ENCODE measurements around the gene PPFIBP2. TPM values are rescaled to one million over a fixed set of nuclear protein-coding genes. Genes with fewer than 3 reads are reported as not detected.

Gene PPFIBP2
- total RNA-seq = 72.6 and 74.1 TPM in 2 replicates
- long read RNA-seq, transcript PPFIBP2-201 (24 exons, 3,557 nt) = major isoform, 10 of 166 reads
- long read RNA-seq, partial matches to known transcripts = 41 of 166 reads
- long read RNA-seq, other reads (novel, unspliced or antisense) = 115 of 166 reads

DNA sequence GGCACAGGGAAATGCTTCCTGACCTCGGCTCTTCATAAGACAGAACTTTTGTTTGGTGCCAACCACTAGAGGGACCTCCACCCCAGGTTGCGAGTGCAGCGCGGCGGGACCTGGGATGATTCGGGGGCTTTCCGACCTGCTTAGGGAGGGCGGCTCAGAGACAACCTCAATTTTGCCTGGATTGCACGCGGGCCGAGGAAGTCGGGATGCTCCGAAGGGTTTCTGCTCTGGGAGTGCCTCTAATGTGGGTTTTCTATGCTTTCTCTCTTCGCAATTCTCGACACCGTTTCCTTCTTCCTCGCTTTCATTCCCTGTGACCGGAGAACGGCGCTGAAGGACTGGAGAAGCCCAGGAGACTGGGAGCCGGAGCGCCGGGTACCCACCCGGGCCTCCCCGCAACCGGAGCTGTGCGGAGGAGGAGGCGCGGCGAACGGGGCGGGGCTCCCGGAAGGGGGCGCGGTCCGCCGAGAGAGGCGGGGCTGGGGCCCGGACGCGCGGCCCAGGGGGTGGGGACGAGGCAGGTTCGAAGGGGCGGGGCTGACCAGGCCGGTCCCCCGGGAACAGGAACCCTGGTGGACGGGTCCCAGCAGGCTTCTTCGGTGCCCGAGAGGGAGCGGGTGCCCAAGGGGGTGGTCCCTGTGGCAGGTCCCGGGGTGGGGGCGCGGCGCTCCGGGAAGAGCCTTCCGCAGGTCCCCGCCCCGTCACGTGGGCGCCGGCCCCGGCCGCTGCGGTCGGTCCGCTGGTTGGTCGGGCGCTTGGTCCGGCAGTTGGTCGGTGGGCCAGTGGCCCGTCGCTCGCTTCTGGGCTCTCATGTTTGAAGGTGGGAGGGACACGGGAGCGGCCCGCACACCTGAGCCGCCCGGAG is at the start of gene PPFIBP2:
PPFIBP2 (plus strand) TSS at position 766 of the 865 bp plus-strand sequence. CDS start 35,477 bp downstream, outside the sequence.
- H3K27ac Mint-ChIP-seq (ENCODE audit: unreplicated experiment) = peak within 1 kb of the TSS; percentile 83
- H3K4me3 Mint-ChIP-seq (ENCODE audit: unreplicated experiment) = peak within 1 kb of the TSS; percentile 88
- peaks cover 3% of the 10 kb centered on the region for H3K36me3 Mint-ChIP-seq (ENCODE audit: unreplicated experiment)
- no peaks in the 10 kb centered on the region for H3K9me3 Mint-ChIP-seq (ENCODE audit: unreplicated experiment)
- H3K4me1 Mint-ChIP-seq (ENCODE audit: unreplicated experiment) = peaks cover 28% of the 10 kb centered on the region
- TF ChIP-seq, protein P1, sequence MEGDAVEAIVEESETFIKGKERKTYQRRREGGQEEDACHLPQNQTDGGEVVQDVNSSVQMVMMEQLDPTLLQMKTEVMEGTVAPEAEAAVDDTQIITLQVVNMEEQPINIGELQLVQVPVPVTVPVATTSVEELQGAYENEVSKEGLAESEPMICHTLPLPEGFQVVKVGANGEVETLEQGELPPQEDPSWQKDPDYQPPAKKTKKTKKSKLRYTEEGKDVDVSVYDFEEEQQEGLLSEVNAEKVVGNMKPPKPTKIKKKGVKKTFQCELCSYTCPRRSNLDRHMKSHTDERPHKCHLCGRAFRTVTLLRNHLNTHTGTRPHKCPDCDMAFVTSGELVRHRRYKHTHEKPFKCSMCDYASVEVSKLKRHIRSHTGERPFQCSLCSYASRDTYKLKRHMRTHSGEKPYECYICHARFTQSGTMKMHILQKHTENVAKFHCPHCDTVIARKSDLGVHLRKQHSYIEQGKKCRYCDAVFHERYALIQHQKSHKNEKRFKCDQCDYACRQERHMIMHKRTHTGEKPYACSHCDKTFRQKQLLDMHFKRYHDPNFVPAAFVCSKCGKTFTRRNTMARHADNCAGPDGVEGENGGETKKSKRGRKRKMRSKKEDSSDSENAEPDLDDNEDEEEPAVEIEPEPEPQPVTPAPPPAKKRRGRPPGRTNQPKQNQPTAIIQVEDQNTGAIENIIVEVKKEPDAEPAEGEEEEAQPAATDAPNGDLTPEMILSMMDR (IDR thresholded peaks at IDR 0.05) = peak; percentile 79
- DNase-seq (ENCODE audit: extremely low spot score, unreplicated experiment) = peak; percentile 90
- peaks cover 25% of the 10 kb centered on the region for H3K27me3 Mint-ChIP-seq (ENCODE audit: unreplicated experiment)

DNA sequence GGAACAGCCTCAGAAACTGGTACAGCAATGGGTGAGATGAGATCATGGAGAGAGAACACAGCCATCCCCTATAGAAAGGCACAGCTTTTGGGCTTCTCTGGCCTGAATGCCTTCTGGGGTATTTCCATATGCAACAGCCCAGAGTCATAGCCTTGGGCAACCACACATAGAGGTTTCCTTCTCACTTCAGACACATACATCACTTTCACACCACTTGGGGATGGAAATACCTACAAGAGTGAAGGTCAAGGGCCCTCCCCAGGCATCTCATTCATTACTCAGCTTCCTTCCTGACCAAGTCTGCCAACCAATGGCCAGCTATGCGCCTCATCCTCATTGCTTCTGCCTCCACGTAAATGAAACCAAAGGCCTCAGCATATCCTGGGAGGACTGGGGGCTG is 46.1 kb upstream of the PPFIBP2 start:
- no peak overlapping the region for H3K4me3 Mint-ChIP-seq (ENCODE audit: unreplicated experiment)
- H3K27ac Mint-ChIP-seq (ENCODE audit: unreplicated experiment) = no peak overlapping the region
- no peaks in the 10 kb centered on the region for H3K36me3 Mint-ChIP-seq (ENCODE audit: unreplicated experiment)
- H3K9me3 Mint-ChIP-seq (ENCODE audit: unreplicated experiment) = no peaks in the 10 kb centered on the region
- peaks cover 3% of the 10 kb centered on the region for H3K27me3 Mint-ChIP-seq (ENCODE audit: unreplicated experiment)
- TF ChIP-seq, protein P1 (IDR thresholded peaks at IDR 0.05) = no peak
- DNase-seq (ENCODE audit: extremely low spot score, unreplicated experiment) = no peak
- H3K4me1 Mint-ChIP-seq (ENCODE audit: unreplicated experiment) = no peaks in the 10 kb centered on the region

DNA sequence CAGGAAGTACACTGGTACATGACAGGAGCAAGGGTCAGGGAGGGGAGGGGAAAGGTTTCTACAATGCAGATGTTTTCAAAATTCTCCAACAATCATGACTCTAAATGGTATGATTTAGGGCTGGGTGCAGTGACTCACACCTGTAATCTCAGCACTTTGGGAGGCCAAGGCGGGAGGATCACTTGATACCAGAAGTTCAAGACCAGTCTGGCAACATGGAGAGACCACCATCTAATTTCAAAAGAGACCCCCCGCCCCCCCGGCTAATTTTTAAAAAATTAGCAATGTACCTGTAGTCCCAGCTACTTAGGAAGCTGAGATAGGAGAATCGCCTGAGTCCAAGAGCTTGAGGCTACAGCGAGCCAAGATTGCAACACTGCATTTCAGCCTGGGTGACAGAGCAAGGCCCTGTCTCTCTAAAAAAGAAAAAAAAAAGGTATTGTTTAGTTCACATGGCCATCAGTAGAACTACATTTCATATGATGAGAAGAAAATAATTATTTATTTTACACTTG is 44.4 kb upstream of the PPFIBP2 start:
- TF ChIP-seq, protein P1 (IDR thresholded peaks at IDR 0.05) = no peak
- Mint-ChIP-seq H3K9me3 (ENCODE audit: unreplicated experiment) (no peaks in the 10 kb centered on the region), H3K4me1 (ENCODE audit: unreplicated experiment) (no peaks in the 10 kb centered on the region), H3K36me3 (ENCODE audit: unreplicated experiment) (no peaks in the 10 kb centered on the region), H3K27ac (ENCODE audit: unreplicated experiment) (no peak overlapping the region), H3K27me3 (ENCODE audit: unreplicated experiment) (peaks cover 3% of the 10 kb centered on the region), H3K4me3 (ENCODE audit: unreplicated experiment) (no peak overlapping the region)
- no peak for DNase-seq (ENCODE audit: extremely low spot score, unreplicated experiment)

DNA sequence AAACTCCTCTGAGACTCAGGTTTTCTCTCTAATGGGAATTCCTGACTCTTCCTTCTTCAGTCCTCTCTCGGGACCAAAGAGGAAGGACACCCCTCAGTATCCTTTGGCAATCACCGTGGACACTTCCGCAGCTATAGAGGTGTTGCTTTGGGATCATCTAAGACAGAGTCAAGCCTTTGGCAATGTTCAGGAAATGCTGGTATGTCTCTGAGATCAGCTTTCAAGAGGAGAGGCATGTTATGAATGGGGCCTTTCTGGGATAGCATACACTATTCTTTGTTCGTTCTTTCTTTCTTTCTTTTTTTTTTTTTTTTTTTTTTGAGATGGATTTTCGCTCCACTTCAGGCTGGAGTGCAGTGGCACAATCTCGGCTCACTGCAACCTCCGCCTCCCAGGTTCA is 42.7 kb upstream of the PPFIBP2 start:
- Mint-ChIP-seq H3K4me1 (ENCODE audit: unreplicated experiment) (no peaks in the 10 kb centered on the region), H3K27me3 (ENCODE audit: unreplicated experiment) (peaks cover 3% of the 10 kb centered on the region), H3K27ac (ENCODE audit: unreplicated experiment) (no peak overlapping the region), H3K36me3 (ENCODE audit: unreplicated experiment) (no peaks in the 10 kb centered on the region), H3K4me3 (ENCODE audit: unreplicated experiment) (no peak overlapping the region), H3K9me3 (ENCODE audit: unreplicated experiment) (no peaks in the 10 kb centered on the region)
- TF ChIP-seq, protein P1 (IDR thresholded peaks at IDR 0.05) = no peak
- no peak for DNase-seq (ENCODE audit: extremely low spot score, unreplicated experiment)

DNA sequence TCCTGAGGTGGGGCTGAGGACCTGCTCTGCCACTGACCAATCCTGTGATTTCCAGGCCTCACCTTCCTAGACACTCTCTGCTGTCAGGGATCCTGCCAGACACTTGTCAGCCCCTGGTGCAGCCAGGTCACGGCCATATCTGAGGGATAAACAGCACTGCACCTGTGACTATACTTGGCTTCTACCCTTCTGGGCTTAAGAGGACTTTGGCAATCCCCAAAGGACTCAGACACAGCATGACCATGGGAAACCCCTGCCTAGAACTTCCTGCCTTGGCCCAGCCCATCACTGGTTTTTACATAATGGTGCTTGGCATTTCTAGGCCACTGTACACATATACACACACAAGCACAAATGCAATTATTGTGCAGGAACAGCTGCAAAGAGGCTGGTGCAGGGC is 40.1 kb upstream of the PPFIBP2 start:
- no peaks in the 10 kb centered on the region for H3K9me3 Mint-ChIP-seq (ENCODE audit: unreplicated experiment)
- no peak overlapping the region for H3K4me3 Mint-ChIP-seq (ENCODE audit: unreplicated experiment)
- no peak overlapping the region for H3K27ac Mint-ChIP-seq (ENCODE audit: unreplicated experiment)
- H3K36me3 Mint-ChIP-seq (ENCODE audit: unreplicated experiment) = no peaks in the 10 kb centered on the region
- TF ChIP-seq, protein P1 (IDR thresholded peaks at IDR 0.05) = no peak
- H3K27me3 Mint-ChIP-seq (ENCODE audit: unreplicated experiment) = peaks cover 19% of the 10 kb centered on the region
- H3K4me1 Mint-ChIP-seq (ENCODE audit: unreplicated experiment) = no peaks in the 10 kb centered on the region
- no peak for DNase-seq (ENCODE audit: extremely low spot score, unreplicated experiment)

Measured in osteocyte (in vitro differentiated cells).